ENCODE results near the gene CRADD.
A peak's percentile ranks its signal among the peaks of the same experiment; 100 is the strongest.
"Not testable (repeated sequence)": the region's sequence is repeated elsewhere in the genome, so short reads cannot be mapped to it uniquely, and the experiment has no call there.

Gene CRADD

DNA sequence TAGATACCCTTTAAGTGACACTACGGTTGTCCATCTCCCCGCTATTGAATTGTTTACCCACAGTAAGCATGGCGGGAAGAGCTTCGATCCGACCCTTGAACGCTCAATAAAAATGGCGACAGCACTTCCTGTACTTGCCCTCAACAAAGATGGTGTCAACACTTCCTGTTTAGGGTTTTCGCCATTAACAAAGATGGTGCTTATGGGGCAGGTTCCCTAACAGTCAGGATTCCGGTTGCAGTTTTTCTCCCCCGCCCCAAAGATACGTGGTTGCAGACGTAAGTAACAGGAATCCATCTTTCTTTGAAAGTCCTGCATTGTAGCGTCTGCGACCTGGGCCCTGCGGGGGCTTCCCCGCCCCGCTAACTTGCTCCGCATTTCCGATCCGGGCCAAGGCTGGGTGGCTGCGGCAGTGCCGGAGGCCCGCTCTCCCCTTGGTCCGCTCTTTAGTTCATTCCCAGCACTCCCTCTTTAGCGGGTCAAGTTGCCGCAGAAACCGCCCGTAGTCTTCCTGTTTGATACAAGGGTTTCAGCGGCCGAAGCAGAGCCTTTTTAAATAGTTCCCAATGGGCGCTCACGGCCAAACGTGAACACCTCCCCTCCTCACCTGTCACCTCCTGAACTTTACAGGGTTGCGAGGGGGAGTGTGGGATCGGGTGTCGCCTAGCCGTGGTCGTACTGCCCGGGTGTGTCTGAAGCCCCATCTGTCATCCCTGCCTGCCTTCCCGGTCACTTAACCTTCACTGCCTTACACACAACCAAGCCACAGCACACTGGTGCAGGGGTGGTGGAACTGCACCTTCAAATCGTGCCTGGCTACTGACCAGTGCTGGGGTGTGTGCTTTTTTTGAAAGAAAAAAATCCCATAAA is at the start of gene CRADD:
Gene CRADD (plus strand): TSS at position 181 of the 870 bp plus-strand sequence.
- DNase-seq (ENCODE audit: low read depth in 3 of 3), result peak; percentile 57 to 77 (median 71)

DNA sequence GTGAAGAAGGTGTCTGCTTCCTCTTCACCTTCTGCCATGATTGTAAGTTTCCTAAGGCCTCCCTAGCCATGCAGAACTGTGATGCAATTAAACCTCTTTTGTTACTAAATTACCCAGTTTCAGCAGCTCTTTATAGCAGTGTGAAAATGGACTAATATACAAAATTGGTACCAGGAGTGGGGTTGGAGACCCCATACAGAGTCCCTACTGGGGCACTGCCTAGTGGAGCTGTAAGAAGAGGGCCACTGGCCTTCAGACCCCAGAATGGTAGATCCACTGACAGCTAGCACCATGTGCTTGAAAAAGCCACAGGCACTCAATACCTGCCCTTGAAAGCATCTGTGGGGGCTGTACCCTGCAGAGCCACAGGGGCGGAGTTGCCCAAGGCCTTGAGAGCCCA is 44.8 kb upstream of the CRADD start:
- DNase-seq (ENCODE audit: low read depth in 3 of 3), result no peak

DNA sequence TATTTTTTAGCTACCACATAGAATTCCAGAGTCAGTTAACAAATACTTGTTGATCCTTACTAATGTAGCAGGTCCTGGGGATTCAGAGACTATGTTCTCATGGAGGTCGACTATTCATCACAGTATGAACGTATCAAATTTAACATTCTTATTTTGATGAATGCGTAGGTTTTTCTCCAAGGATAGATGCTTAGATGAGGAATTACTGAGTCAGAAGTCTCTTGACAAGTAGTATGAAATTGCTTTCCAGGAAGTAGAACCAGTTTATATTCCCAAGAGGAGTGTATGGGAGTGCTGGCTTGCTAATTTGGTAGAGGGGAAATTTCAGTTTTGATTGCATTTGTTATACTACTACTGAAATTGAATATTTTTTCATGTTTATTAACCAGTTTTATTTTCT is 42.8 kb upstream of the CRADD start:
- DNase-seq (ENCODE audit: low read depth in 3 of 3), result no peak

GRCh38 chr12:93636708-93637107 is 40.5 kb upstream of the CRADD start:
- DNase-seq (ENCODE audit: low read depth in 3 of 3), result no peak

- no peak for DNase-seq (ENCODE audit: low read depth in 3 of 3)
Observed at GRCh38 chr12:93638095-93638494, 39.1 kb upstream of the CRADD start.

- no peak for DNase-seq (ENCODE audit: low read depth in 3 of 3)
Observed at GRCh38 chr12:93638954-93639353, 38.2 kb upstream of the CRADD start.

DNA sequence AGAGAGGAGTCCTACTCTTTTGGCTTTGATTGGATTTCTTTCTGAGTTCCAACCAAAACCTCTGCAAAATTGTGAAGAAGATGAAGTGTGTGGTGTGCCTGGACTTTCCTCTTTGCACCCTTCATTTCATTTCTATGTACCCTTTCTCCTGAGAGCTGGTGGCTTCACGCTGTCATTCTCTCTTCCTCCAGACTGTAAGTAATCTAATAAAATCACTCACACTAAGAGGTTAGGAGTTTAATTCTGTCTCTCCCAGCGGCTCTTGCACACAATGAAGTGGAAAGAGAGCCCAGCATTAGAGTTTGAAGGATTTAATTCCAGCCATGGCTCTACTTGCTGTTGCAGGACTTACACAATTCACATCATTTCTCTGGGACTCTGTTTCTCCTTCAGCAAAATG is 37.8 kb upstream of the CRADD start:
- DNase-seq (ENCODE audit: low read depth in 3 of 3), result no peak

- DNase-seq (ENCODE audit: low read depth in 3 of 3), result not testable (repeated sequence)
Observed at GRCh38 chr12:93641380-93641779, 35.8 kb upstream of the CRADD start.

GRCh38 chr12:93642751-93643150 is 34.4 kb upstream of the CRADD start:
- no peak for DNase-seq (ENCODE audit: low read depth in 3 of 3)

DNA sequence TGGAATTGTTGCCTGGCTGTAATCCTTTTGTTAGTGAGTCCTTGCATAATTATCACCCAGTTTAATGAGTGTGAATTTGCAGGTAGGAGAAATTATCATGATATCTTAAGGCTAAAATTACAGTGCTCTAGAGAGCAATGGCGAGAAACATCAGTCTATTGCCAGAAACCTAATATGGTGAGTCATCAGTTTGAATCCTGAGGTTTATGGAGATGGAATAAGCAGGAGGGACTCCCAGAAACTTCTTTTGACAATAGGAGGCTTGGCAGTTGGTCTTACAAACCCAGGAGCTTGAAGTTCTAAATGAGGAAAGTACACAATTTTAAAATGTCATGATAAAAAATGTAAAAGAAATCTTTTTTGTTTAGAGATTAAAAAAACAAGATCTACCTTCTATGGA is 31.5 kb upstream of the CRADD start:
- no peak for DNase-seq (ENCODE audit: low read depth in 3 of 3)

- DNase-seq (ENCODE audit: low read depth in 3 of 3), result no peak
Observed at GRCh38 chr12:93650626-93651025, 26.5 kb upstream of the CRADD start.

- DNase-seq (ENCODE audit: low read depth in 3 of 3), result no peak
Observed at GRCh38 chr12:93653079-93653478, 24.1 kb upstream of the CRADD start.

DNA sequence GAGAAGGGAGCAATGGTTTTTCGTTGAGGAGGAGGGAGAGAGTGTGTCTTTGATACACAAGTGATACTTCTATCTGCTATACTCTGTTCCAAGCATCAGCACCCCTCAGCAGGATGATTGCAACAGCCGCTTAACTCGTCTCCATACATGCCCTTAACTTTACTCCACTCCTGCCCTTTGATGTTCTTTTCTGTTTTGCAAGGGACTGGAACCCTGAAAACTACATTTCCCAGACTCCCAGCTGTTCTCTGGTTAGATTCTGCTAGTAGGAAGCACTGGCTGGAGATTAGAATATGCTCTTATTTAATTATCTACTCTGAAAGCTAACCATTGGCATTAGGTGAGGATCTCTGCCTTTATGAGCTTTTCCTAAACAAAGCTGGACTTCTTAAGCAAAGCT is 23.5 kb upstream of the CRADD start:
- DNase-seq (ENCODE audit: low read depth in 3 of 3), result no peak

GRCh38 chr12:93654421-93654820 is 22.8 kb upstream of the CRADD start:
- DNase-seq (ENCODE audit: low read depth in 3 of 3), result no peak

- DNase-seq (ENCODE audit: low read depth in 3 of 3), result no peak
Observed at GRCh38 chr12:93657071-93657470, 20.1 kb upstream of the CRADD start.

DNA sequence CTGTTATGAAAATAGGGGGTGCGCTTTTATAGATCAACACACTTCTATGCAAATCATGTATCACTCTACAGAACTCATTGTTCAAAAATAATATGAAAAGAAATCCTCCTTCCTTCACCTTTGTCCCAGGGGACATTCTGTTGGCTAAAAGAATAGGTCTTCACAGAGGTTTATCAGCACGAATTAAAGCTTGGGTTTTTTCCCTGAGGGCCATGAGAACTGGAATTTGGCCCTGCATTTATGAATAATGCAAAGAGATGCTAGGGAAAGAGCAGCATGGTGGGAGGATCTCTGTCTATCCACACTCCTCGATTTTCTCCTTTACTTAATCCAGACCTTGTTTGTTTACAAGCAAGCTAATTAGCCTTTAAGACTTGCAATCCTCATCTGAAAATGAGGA is 16.2 kb upstream of the CRADD start:
- DNase-seq (ENCODE audit: low read depth in 3 of 3), result no peak

GRCh38 chr12:93663006-93663728 is 14.0 kb upstream of the CRADD start:
- DNase-seq (ENCODE audit: low read depth in 3 of 3), result no peak

- DNase-seq (ENCODE audit: low read depth in 3 of 3), result no peak
Observed at GRCh38 chr12:93663729-93664084, 13.5 kb upstream of the CRADD start.

GRCh38 chr12:93664573-93665138 is 12.5 kb upstream of the CRADD start:
- DNase-seq (ENCODE audit: low read depth in 3 of 3), result no peak

GRCh38 chr12:93667672-93668071 is 9.5 kb upstream of the CRADD start:
- no peak for DNase-seq (ENCODE audit: low read depth in 3 of 3)

DNA sequence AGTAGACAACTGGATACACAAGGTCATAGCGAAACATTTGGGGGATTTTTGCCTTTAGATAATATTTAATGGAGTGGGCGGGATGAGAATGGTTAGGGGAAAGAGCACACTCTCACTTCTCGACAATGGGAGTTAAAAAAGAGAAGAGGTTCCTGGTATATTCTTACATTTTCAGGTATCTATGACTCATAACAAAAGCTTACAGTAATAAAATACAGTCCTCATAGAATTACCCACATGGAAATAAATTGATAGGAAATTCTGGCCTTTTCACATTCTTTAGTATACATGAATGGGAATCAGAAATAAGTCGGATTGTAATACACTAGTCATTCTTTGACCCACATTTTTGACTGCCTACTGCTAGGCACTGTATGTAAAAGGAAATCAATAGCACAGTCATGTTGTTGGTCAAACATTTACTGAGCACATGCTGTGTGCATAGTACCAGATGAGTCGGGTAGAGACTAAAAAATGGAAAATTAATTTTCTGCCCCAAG is 8.2 kb upstream of the CRADD start:
- DNase-seq (ENCODE audit: low read depth in 3 of 3), result no peak

GRCh38 chr12:93669452-93669851 is 7.7 kb upstream of the CRADD start:
- no peak for DNase-seq (ENCODE audit: low read depth in 3 of 3)

DNA sequence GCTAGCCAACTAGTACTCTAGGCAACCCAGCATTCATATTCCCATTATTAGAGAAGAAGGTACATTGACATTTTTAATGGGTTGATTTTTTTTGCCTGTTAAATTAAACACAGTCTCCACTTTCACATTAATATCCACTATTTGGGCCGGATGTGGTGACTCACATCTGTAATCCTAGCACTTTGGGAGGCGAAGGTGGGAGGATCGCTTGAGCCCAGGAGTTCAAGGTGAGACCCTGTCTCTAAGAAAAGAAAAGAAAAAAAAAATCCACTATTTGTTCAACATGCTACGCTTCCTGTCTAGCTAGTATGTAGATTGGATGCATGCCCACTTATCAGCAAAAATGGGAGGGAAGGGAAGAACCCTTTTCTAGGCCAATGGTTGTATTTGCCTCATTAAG is 7.1 kb upstream of the CRADD start:
- DNase-seq (ENCODE audit: low read depth in 3 of 3), result no peak
